SK-N-SH (cell line): ENCODE results near the gene DACH1. TPM values are rescaled to one million over a fixed set of nuclear protein-coding genes. Genes with fewer than 3 reads are reported as not detected.

Experiments used
- CTCF ChIA-PET: fragments of 300-600, 350-600 bp; formaldehyde crosslinking; extraction: SDS; loops from one replicate; lab custom pipeline; 2021; lab: Yijun Ruan, JAX
- POLR2A ChIA-PET: fragments of 350-600 bp; sonication (Branson Sonifier 250); formaldehyde crosslinking; extraction: SDS; loops from one replicate; lab custom pipeline; 2020; ENCODE audit warnings: antibody characterized with exemption, inconsistent platforms; lab: Yijun Ruan, JAX
- DNase-seq: peaks from one replicate; pipeline ENCODE4 v3.0.0; 2012
- H2AFZ ChIP-seq: fragments of 200-600 bp; sonication (generic); 2 replicates; pipeline ENCODE4 v1.8.1; 2016; ENCODE audit warnings: antibody characterized with exemption, mild to moderate bottlenecking, low read depth
- H3F3A ChIP-seq: fragments of 200-600 bp; sonication (generic); replicated peaks from 2 replicates; pipeline ENCODE3; 2016; ENCODE audit warnings: antibody characterized with exemption, mild to moderate bottlenecking; ENCODE audit not compliant: insufficient read depth
- H3K27ac ChIP-seq, 2 experiments: fragments of 200-500 bp in 1 of 2; fragments of 200-600 bp in 1 of 2; sonication (Bioruptor generic) in 1 of 2; sonication (generic), shearing (Covaris generic) in 1 of 2; 2 replicates each; pipeline versions ENCODE4 v1.5.1 to v1.6.1; 2014 to 2016; ENCODE audit warnings: low read depth in 2 of 2, inconsistent platforms in 1 of 2, low read length in 1 of 2, mild to moderate bottlenecking in 1 of 2, mixed read lengths in 1 of 2
- H3K27me3 ChIP-seq: fragments of 200-600 bp; sonication (generic), shearing (Covaris generic); 2 replicates; pipeline ENCODE4 v1.6.1; 2016; ENCODE audit warnings: mixed run types; ENCODE audit not compliant: insufficient read depth
- H3K36me3 ChIP-seq, 2 experiments: fragments of 200-500 bp in 1 of 2; fragments of 200-600 bp in 1 of 2; sonication (Bioruptor generic) in 1 of 2; sonication (generic) in 1 of 2; replicated peaks in 1 of 2; 2 replicates each; pipeline versions ENCODE3 to v1.5.1; 2014 to 2016; ENCODE audit warnings: low read length in 1 of 2, mild to moderate bottlenecking in 1 of 2; ENCODE audit not compliant: insufficient read depth in 2 of 2, control insufficient read depth in 1 of 2
- H3K4me1 ChIP-seq, 2 experiments: fragments of 200-500 bp in 1 of 2; fragments of 200-600 bp in 1 of 2; sonication (Bioruptor generic) in 1 of 2; sonication (generic), shearing (Covaris generic) in 1 of 2; 2 replicates each; pipeline versions ENCODE4 v1.5.1 to v1.6.1; 2014 to 2016; ENCODE audit warnings: low read depth in 1 of 2, low read length in 1 of 2, mixed run types in 1 of 2; ENCODE audit not compliant: insufficient read depth in 2 of 2, control insufficient read depth in 1 of 2
- H3K4me2 ChIP-seq: fragments of 200-600 bp; sonication (generic), shearing (Covaris generic); 2 replicates; pipeline ENCODE4 v1.6.1; 2017; ENCODE audit warnings: mixed run types
- H3K4me3 ChIP-seq, 2 experiments: fragments of 200-500 bp in 1 of 2; fragments of 200-600 bp in 1 of 2; sonication (Bioruptor generic) in 1 of 2; sonication (generic), shearing (Covaris generic) in 1 of 2; 2 replicates each; pipeline versions ENCODE4 v1.5.1 to v1.8.1; 2014 to 2016; ENCODE audit warnings: low read depth in 2 of 2, inconsistent platforms in 1 of 2, low read length in 1 of 2, mild to moderate bottlenecking in 1 of 2, mixed read lengths in 1 of 2, moderate library complexity in 1 of 2
- H3K79me2 ChIP-seq: fragments of 200-600 bp; sonication (generic); 2 replicates; pipeline ENCODE4 v1.8.1; 2017; ENCODE audit warnings: mild to moderate bottlenecking; ENCODE audit not compliant: insufficient read depth
- H3K9ac ChIP-seq: fragments of 200-600 bp; sonication (generic); 2 replicates; pipeline ENCODE4 v1.6.1; 2017; ENCODE audit warnings: mixed run types
- H3K9me2 ChIP-seq: fragments of 200-600 bp; sonication (generic); 2 replicates; pipeline ENCODE4 v1.6.1; 2017; ENCODE audit warnings: mixed run types
- H3K9me3 ChIP-seq: fragments of 200-600 bp; sonication (generic); 2 replicates; pipeline ENCODE4 v1.6.1; 2017; ENCODE audit warnings: mixed run types, mild to moderate bottlenecking, moderate library complexity
- H4K20me1 ChIP-seq: fragments of 200-600 bp; sonication (generic); 2 replicates; pipeline ENCODE4 v1.6.1; 2017; ENCODE audit warnings: mild to moderate bottlenecking, mixed run types; ENCODE audit not compliant: insufficient read depth
- CHD2 ChIP-seq: fragments of 150-350 bp; IDR thresholded peaks from 2 replicates; pipeline ENCODE4 v1.6.1; 2018; ENCODE audit warnings: low read length; ENCODE audit not compliant: partially characterized antibody
- EZH2phosphoT487 ChIP-seq: fragments of 200-600 bp; sonication (generic); IDR thresholded peaks from 2 replicates; pipeline ENCODE4 v1.6.1; 2017; ENCODE audit warnings: low read depth, mixed run types, mild to moderate bottlenecking, antibody characterized with exemption, moderate library complexity, borderline replicate concordance
- FOXM1 ChIP-seq: IDR thresholded peaks from 2 replicates; pipeline ENCODE4 v1.4.0; 2012; ENCODE audit warnings: low read depth, mild to moderate bottlenecking
- IRF3 ChIP-seq: fragments of 150-350 bp; IDR thresholded peaks from 2 replicates; pipeline ENCODE4 v1.6.1; 2016; ENCODE audit warnings: mild to moderate bottlenecking, low read depth, low read length
- MAX ChIP-seq: IDR thresholded peaks from 2 replicates; pipeline ENCODE4 v1.4.0; 2012; ENCODE audit warnings: low read depth
- MXI1 ChIP-seq: IDR thresholded peaks from 2 replicates; pipeline ENCODE4 v1.6.1; 2012; ENCODE audit warnings: mild to moderate bottlenecking, low read depth, low read length, improper control_type of control experiment
- NRF1 ChIP-seq: IDR thresholded peaks from 2 replicates; pipeline ENCODE4 v1.6.1; 2012; ENCODE audit warnings: low read depth, mild to moderate bottlenecking, low read length
- POLR2AphosphoS5 ChIP-seq: IDR thresholded peaks from 2 replicates; pipeline ENCODE4 v1.6.1; 2012; ENCODE audit warnings: low read depth, low read length
- RAD21 ChIP-seq: IDR thresholded peaks from 2 replicates; pipeline ENCODE4 v1.6.1; 2012; ENCODE audit warnings: mild to moderate bottlenecking, low read length
- TCF12 ChIP-seq: IDR thresholded peaks from 2 replicates; pipeline ENCODE4 v1.4.0; 2012
- TEAD4 ChIP-seq: IDR thresholded peaks from 2 replicates; pipeline ENCODE4 v1.4.0; 2012; ENCODE audit warnings: mild to moderate bottlenecking, borderline replicate concordance; ENCODE audit not compliant: insufficient read depth
- USF2 ChIP-seq: fragments of 150-350 bp; IDR thresholded peaks from 2 replicates; pipeline ENCODE4 v1.6.1; 2017; ENCODE audit warnings: antibody characterized with exemption, low read length, low read depth, borderline replicate concordance
- YY1 ChIP-seq: IDR thresholded peaks from 2 replicates; pipeline ENCODE4 v1.4.0; 2012; ENCODE audit warnings: low read depth, mild to moderate bottlenecking
- WGBS: methylation state at CpG from one replicate; pipeline ENCODE4 v1.1.6; 2017; ENCODE audit warnings: low lambda C conversion rate; 5-methylcytosine and 5-hydroxymethylcytosine counted together
- polyA plus RNA-seq, 3 experiments: library from polyadenylated mRNA; depleted of rRNA; stranded (reverse); fragments of >200 nt; gene quantifications; 2 replicates each; pipeline ENCODE4 v1.2.3, GENCODE V29; 2012
- TF ChIP-seq, protein P1 (sequence below): IDR thresholded peaks from 2 replicates; pipeline ENCODE4 v1.4.0; 2012; ENCODE audit warnings: low read depth, borderline replicate concordance
- TF ChIP-seq, protein P2 (sequence below): IDR thresholded peaks from 2 replicates; pipeline ENCODE4 v1.6.1; 2012; ENCODE audit warnings: mild to moderate bottlenecking, low read depth, low read length, moderate library complexity

DACH1 gene
- polyA plus RNA-seq, 1 of the 3 experiments (the other 2 are of a cell fraction), result 0.21 TPM

DNA sequence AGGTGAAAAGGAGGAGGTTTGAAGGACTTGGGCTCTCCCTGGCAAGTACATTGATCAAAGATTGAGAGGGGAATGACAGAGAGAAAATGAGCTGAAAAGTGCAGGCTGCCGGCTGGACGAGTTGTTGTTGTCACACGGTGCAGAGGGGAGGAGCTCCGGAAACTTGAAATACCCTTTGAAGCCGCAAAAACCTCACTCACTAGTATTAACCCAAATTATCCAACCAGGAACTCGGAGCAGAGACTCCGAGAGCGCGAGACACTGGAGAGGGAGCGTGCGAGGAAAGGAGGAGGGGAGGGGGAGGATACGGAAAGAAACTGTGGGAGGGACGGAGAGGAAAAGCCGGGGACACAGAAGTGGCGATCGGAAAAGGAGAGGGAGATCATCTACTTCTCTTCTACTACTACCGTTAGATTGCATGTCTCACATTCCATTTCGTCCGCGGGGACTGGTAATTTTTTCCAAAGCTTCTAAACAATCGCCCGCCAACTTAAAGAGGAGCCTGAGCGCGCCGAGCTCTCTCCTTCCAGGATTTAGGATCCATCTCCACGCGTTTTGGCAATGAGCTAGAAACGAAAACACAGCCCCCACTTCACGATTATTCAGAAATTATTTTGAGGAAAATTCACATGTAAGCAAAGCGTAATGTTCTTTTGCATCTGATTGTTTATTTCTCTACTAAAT lies at the start of gene DACH1 (continued):
- TF ChIP-seq, protein P1, sequence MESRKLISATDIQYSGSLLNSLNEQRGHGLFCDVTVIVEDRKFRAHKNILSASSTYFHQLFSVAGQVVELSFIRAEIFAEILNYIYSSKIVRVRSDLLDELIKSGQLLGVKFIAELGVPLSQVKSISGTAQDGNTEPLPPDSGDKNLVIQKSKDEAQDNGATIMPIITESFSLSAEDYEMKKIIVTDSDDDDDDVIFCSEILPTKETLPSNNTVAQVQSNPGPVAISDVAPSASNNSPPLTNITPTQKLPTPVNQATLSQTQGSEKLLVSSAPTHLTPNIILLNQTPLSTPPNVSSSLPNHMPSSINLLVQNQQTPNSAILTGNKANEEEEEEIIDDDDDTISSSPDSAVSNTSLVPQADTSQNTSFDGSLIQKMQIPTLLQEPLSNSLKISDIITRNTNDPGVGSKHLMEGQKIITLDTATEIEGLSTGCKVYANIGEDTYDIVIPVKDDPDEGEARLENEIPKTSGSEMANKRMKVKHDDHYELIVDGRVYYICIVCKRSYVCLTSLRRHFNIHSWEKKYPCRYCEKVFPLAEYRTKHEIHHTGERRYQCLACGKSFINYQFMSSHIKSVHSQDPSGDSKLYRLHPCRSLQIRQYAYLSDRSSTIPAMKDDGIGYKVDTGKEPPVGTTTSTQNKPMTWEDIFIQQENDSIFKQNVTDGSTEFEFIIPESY, result no peak
- no peak for TF ChIP-seq TEAD4
- no peak for TF ChIP-seq TCF12
- no peak for TF ChIP-seq USF2
- no peak for TF ChIP-seq IRF3
- peak; percentile 39; the same call in 1 of the 2 replicates for TF ChIP-seq MAX
- TF ChIP-seq EZH2phosphoT487, result no peak
- TF ChIP-seq CHD2, result peak; percentile 93
- TF ChIP-seq POLR2AphosphoS5, result no peak

DNA sequence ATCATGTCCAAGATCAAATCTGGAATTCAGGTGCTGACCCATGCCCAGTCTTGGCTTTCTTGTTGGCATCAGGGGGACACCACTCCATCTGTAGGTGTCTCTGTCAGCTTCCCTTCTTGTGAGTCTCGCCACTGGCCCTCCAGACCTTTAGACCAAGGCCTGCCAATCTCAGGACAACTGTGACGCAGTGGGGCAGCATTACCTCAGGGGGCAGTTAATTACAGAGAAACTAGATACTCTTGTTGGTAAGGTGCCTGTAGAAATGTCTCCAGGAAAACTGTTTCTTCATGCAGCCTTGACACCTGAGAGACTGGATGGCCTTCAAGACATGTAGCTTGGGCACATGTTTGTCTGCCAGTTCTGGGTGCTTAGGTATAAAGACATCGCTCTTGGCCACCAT lies 46.7 kb upstream of the DACH1 start:
- Histone ChIP-seq H3K4me2 (no peak overlapping the region), H4K20me1 (no peaks in the 10 kb centered on the region), H3K79me2 (no peaks in the 10 kb centered on the region), H3F3A (no peaks in the 10 kb centered on the region), H3K4me3 (no peak overlapping the region), H3K27ac (no peak overlapping the region), H3K9me3 (no peaks in the 10 kb centered on the region), H3K4me1 (peaks cover 0 to 6% of the 10 kb centered on the region in 2 experiments; a peak in 1 of 4 replicates), H2AFZ (no peak overlapping the region), H3K9me2 (no peaks in the 10 kb centered on the region), H3K36me3 (no peaks in the 10 kb centered on the region), H3K27me3 (no peaks in the 10 kb centered on the region), H3K9ac (no peak overlapping the region)
- TF ChIP-seq YY1 (no peak), FOXM1 (no peak), RAD21 (no peak), POLR2AphosphoS5 (no peak), NRF1 (no peak), MXI1 (no peak)
- TF ChIP-seq, protein P2, sequence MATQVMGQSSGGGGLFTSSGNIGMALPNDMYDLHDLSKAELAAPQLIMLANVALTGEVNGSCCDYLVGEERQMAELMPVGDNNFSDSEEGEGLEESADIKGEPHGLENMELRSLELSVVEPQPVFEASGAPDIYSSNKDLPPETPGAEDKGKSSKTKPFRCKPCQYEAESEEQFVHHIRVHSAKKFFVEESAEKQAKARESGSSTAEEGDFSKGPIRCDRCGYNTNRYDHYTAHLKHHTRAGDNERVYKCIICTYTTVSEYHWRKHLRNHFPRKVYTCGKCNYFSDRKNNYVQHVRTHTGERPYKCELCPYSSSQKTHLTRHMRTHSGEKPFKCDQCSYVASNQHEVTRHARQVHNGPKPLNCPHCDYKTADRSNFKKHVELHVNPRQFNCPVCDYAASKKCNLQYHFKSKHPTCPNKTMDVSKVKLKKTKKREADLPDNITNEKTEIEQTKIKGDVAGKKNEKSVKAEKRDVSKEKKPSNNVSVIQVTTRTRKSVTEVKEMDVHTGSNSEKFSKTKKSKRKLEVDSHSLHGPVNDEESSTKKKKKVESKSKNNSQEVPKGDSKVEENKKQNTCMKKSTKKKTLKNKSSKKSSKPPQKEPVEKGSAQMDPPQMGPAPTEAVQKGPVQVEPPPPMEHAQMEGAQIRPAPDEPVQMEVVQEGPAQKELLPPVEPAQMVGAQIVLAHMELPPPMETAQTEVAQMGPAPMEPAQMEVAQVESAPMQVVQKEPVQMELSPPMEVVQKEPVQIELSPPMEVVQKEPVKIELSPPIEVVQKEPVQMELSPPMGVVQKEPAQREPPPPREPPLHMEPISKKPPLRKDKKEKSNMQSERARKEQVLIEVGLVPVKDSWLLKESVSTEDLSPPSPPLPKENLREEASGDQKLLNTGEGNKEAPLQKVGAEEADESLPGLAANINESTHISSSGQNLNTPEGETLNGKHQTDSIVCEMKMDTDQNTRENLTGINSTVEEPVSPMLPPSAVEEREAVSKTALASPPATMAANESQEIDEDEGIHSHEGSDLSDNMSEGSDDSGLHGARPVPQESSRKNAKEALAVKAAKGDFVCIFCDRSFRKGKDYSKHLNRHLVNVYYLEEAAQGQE, result no peak
- 54% methylated on average over 3 of the region's 3 CpGs for WGBS
- CTCF ChIA-PET, result no interaction called here
- POLR2A ChIA-PET, result no interaction called here
- no peak for DNase-seq
